GM21529 (cell line): ENCODE data around the gene FERMT2.
"Not testable (repeated sequence)": the region's sequence is repeated elsewhere in the genome, so short reads cannot be mapped to it uniquely, and the experiment has no call there.

ENCODE experiments used
- ATAC-seq: cut with Tn5 transposase; IDR thresholded peaks from one replicate; pipeline ENCODE4 v1.9.1; 2021; ENCODE audit not compliant: unreplicated experiment

The FERMT2 gene

DNA sequence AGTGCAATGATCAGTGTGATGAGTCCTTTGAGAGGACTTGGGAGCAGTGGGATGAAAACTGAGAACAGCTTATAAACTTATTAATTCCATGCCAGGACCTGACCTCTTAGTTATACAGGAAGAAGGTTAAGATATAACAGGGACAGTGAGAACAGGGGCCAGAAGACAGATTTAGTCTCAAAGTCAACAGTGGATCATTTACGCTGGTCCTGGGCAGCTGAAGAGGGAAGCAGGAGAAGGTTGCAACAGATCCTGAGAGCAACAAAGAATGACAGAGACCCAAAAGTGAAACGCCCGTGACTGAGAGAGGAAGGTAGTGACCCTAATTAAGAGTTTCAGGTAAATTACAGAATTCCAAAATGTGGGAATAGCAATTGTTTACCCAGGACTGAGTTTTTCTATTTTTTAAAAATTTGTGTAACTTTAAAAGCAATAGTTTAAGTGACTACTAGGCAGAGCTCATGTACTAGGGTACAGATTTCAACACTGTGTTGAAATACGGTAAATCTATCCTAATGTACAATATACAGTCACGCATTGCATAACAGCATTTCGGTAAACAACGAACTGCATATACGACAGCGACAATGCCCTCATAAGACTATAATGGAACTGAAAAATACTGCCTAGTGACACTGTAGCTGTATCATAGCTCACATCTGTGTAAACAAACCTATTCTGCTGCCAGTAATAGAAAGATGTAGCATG lies 81.8 kb downstream of the FERMT2 start:
- no peak for ATAC-seq

DNA sequence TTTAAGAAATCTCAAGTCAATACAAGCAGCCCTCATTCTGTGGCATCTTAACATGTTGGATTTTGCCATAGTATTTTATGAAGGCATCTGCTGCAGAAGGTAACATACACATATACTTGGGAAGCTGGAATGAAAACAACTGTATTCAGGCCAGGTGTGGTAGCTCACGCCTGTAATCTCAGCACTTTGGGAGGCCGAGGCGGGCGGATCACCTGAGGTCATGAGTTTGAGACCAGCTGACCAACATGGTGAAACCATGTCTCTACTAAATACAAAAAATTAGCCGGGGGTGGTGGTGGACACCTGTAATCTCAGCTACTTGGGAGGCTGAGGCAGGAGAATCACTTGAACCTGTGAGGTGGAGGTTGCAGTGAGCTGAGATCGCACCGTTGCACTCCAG lies 86.0 kb downstream of the FERMT2 start:
- ATAC-seq = not testable (repeated sequence)

GRCh38 chr14:52863334-52863700 lies 87.5 kb downstream of the FERMT2 start:
- no peak for ATAC-seq

GRCh38 chr14:52862632-52863333 lies 88.1 kb downstream of the FERMT2 start:
- no peak for ATAC-seq

DNA sequence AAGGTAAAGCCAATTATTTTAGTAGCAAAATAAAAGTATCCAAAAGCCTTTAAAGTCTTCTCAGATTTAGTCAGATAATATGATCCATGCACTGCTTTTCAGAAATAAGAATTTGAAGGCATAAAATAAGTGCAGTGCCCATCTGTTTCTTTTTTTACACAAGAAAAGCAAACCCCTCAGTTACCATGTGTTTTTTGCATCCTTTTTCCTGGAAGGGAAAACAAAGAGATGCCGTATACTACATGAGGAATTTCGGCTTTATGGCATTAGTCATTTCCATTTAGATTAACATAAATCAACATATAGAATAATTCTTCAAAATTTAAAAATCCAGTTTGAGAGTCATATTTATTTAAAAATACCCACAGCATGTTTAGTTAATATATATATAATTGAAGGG lies 89.4 kb downstream of the FERMT2 start:
- ATAC-seq = no peak

GRCh38 chr14:52860910-52861309 lies 89.9 kb downstream of the FERMT2 start:
- no peak for ATAC-seq

DNA sequence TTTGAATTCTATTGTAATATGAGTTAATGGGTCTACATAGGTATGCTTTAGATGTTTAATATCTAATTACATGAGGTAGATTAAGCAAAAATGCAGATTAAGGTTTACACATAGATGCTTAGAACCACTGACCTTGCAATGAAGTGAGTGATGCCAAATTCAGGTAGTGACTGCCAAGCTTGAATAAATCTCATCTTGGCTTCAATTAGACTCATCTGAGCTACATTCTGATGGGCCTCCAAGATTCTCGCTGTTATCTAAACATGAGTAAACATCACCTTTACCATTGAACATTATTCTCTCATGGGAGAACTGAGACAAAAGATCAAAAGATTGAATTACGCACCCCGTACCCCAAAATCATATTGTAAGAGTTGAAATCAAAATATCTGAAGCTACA lies 90.6 kb downstream of the FERMT2 start:
- no peak for ATAC-seq

GRCh38 chr14:52856139-52856538 lies 94.7 kb downstream of the FERMT2 start:
- no peak for ATAC-seq

DNA sequence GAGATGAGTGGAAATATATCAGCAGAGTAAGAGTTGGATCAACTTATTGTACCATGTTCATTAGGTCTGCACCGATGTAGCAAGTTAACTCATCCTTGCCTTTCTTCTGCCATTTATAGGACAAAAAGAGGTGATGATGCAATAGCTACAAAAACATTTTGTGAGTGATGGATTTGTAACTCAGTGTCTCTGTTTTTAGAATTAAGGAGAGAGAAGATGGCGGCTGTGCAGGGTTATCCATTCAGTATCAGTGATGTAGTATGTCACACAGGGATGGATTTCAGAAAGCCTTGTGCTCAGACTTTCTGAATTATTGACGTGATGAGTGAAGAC lies 97.4 kb downstream of the FERMT2 start:
- ATAC-seq = no peak

- ATAC-seq = no peak
Observed at GRCh38 chr14:52852810-52853521, 97.9 kb downstream of the FERMT2 start.

- ATAC-seq = no peak
Observed at GRCh38 chr14:52850451-52850909, 100.4 kb downstream of the FERMT2 start.

- no peak for ATAC-seq
Observed at GRCh38 chr14:52848626-52849025, 102.2 kb downstream of the FERMT2 start.

GRCh38 chr14:52846591-52846990 lies 104.3 kb downstream of the FERMT2 start:
- no peak for ATAC-seq

DNA sequence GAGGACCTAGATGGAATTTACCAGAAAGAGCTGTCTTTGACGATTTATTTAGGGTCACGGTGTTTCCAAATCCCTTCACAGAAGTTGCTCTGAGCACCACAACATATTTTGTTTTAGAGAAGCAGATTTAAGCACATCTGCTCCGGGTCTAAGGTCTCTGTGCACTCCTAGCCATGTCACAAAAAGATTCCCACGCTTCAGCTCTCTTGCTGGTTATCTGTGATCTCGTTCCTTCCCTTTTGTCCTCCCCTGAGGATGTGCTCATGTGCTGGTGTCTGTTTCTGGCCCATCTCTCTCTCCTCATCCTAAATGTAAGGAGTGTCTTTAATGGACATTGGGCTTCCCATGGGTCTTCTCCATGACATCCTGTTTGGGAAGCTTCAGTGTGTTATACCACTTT lies 105.8 kb downstream of the FERMT2 start:
- no peak for ATAC-seq

DNA sequence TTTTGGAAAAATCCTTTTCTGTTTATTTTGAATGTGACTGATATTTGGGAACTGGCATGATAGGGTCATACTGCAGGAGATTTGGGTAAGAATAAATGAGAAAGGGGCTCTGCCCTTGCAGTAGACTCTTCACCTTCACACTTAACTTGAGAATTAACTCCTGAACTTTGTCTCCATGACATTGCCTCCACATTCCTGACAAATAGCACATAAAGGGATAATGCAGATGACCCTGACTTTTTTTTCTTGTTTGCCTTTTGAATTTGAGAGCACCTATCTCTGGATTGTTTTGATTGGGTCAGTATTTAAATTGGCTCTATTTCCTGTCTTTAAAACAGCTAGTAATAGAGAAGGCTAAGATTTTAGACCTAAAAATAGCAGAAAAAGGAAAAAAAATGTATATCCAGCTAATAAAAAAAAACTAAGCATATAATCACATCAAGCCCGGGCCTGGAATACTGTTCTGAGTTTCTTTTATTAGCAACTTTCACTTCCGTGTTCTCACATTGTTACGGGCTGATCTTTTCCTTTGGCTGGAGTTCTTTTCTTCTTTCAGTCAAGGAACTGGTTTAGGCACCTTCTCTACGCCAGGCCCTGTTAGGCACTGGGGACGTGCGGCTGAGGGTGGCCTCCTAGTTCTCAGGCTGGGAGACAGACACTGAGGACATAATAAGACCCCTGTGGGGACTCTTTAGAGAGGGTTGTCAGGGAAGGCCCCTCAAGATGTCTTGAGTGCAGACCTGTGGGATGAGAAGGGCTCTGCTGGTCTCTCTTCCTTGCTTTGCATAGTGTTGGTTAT lies 106.4 kb downstream of the FERMT2 start:
- no peak for ATAC-seq

DNA sequence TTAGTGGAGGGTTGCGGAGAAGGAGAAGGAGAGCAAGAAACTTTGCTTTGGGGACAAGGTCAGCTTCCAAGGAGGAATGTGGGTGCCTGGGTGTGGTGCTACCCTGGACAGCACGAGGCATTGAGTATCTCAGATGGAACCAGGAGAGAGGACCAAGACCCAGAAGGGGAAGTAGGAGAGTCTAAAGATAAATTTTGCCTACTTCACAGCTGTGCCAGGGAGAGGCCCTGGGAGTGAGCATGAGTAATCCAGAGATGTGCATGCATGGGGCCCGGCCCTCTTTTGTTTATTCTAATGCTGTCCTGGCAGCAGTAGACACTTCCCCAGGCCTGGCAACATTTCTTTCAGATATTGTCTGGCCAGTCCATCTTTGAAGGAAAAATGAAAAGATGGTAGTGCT lies 110.0 kb downstream of the FERMT2 start:
- ATAC-seq = no peak

- ATAC-seq = no peak
Observed at GRCh38 chr14:52837451-52837850, 113.4 kb downstream of the FERMT2 start.

DNA sequence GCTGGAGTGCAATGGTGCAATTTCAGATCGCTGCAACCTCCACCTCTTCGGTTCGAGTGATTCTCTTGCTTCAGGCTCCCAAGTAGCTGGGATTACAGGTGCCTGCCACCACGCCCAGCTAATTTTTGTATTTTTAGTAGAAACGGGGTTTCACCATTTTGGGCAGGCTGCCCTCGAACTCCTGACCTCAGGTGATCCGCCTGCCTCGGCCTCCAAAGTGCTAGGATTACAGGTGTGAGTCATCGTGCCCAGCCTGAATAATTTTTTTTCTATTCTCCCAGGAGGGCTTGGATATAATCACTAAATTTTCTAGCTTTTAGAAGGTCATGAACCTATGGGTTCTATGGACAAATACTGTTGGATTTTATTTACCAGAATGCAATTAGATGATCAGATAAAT lies 114.8 kb downstream of the FERMT2 start:
- no peak for ATAC-seq

DNA sequence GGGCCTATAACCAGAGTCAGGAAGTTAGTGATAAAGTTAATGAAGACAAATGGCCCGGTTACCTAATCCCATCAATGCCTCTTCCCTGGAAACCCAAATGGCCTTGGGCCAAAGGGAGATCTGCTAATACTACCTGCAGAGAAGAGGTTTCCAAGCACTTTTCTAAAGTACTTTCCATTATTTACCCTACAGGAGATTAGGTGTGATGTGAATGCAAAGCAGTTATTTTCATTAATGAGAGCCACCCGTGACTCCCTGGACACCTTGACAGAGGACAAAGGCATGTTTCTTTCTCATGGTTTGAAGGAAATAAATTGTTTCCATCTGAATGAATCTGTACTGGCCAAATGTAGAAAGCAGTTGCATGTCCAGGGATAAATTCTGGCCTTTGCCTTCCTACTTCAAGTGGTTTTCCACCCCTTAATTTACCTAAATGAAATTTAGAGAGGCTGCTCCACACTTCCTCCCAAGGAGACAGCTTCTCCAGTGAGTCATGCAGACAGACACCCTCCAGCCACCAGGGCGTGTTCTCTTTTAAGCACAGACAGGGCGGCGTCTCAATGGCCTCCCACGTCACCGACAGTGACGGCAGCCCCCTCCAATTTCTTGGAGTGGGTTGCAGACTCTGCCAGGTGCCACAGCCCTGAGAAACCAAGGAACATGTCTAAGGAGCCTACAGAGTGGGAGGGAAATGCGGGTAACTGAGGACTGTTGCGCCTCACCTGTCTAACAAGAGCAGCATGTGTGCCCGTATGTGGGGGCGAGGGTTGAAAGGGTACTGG lies 115.5 kb downstream of the FERMT2 start:
- no peak for ATAC-seq

DNA sequence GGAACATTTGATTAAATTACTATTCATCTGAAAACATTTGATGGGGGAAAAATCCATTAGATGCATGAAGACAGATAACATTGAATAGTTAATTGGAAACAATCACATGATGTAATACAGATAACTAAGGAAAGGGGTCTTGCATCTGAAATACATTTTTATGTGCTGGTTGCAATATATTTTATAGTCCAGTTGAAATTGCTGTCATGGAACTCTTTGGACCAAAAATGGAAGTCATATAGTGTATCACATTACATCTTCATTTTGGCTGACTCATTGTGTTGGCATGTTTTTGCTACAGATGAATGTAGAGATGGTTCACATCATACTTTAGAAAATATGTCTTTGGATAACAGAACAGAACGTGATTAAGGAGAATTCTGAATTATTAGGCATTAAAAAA lies 116.4 kb downstream of the FERMT2 start:
- ATAC-seq = no peak

- ATAC-seq = no peak
Observed at GRCh38 chr14:52833891-52834290, 117.0 kb downstream of the FERMT2 start.
